GM13976 (cell line): Measurements from ENCODE around the gene CEP104.

Source experiments
- DNase-seq: peaks from one replicate; pipeline ENCODE4 v3.0.0; 2012; ENCODE audit warnings: low spot score
- in situ Hi-C: fragments of 300-500 bp; cut with MboI; formaldehyde crosslinking; loops from one replicate; pipeline ENCODE4 v1.12.0; 2022; ENCODE audit warnings: low sequenced_read_pairs, mixed read lengths, inconsistent platforms; ENCODE audit not compliant: unreplicated experiment
- TF ChIP-seq, protein P1 (sequence below): IDR thresholded peaks from 2 replicates; pipeline ENCODE4 v1.5.1; 2012; ENCODE audit warnings: borderline replicate concordance, mild to moderate bottlenecking; ENCODE audit not compliant: insufficient read depth; ENCODE audit errors: extremely low read depth, missing control alignments, control extremely low read depth

Gene CEP104

DNA sequence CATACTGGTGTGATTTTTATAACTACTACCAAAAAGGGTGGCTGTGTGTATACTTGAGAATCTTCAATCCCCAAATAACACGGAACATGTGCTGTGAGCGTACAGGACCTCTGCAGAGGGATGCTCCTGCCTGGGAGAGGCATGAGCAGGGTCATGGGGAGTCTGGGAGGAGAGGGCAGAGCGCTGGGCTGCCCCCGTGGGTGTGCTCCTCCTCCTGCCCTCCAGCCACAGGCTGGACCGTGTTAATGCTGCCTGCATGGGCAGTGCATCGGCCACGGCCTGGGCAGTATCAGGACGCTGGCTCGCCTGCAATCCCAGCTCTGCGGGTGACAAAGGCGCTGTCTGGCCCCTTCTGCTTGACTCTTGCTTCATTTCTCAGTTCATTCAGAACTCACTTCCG is 6.2 kb downstream of the CEP104 start:
- TF ChIP-seq, protein P1, sequence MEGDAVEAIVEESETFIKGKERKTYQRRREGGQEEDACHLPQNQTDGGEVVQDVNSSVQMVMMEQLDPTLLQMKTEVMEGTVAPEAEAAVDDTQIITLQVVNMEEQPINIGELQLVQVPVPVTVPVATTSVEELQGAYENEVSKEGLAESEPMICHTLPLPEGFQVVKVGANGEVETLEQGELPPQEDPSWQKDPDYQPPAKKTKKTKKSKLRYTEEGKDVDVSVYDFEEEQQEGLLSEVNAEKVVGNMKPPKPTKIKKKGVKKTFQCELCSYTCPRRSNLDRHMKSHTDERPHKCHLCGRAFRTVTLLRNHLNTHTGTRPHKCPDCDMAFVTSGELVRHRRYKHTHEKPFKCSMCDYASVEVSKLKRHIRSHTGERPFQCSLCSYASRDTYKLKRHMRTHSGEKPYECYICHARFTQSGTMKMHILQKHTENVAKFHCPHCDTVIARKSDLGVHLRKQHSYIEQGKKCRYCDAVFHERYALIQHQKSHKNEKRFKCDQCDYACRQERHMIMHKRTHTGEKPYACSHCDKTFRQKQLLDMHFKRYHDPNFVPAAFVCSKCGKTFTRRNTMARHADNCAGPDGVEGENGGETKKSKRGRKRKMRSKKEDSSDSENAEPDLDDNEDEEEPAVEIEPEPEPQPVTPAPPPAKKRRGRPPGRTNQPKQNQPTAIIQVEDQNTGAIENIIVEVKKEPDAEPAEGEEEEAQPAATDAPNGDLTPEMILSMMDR, result no peak
- no peak for DNase-seq
- in situ Hi-C loops, result no loop called here

DNA sequence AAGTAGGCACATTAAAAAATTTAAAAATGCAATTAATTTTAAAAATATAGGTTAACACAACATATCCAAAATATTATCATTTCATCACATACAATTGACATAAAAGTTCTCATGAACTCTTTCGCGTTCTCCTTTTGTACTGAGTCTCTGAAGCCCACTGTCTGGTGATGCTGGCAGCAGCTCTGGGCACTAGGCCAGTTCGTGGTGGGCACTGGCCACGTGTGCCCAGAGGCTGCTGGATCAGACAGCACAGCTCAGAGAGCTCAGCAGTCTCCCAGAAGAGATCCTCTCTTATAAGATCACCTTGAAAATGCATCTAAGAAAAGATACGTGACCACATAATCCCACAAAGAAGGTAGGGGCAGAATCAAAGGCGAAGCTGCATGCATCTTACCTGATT is 9.9 kb downstream of the CEP104 start:
- in situ Hi-C loops, result no loop called here
- DNase-seq, result no peak
- TF ChIP-seq, protein P1, result no peak

DNA sequence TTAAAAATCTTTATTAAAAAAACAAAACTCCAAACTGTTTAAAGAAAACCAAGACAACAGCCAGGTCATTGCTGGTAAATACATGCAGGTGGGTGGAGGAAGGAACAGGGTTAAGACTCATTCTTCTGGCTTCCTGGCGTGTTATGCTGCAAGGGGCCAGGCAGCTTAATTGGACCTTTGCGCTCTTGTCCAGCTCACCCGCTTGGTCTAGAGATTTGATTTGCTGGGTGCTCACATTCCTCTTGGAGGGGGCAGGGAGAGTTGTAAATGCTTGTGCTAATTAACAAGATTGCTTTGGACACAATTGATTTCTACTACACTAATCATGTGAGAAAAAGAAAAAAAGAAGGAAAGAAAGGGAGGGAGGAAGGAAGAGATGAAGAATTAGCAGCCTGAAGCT is 10.5 kb downstream of the CEP104 start:
- TF ChIP-seq, protein P1, result no peak
- DNase-seq, result no peak
- in situ Hi-C loops, result no loop called here

DNA sequence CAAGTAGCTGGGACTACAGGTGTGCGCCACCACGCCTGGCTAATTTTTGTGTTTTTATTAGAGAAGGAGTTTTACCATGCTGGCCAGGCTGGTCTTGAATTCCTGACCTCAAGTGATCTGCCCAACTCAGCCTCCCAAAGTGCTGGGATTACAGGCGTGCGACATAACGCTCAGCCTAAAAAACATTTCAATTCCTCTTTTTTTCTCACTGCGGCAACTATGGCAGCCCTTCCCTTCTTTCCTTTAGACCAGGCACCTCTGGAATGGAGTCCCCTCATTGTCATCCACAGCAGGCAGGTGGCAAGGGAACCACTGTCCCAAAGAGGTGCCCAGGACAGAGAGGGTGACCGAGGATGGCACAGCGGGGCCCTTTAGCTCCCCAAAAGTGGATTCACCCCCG is 14.1 kb downstream of the CEP104 start:
- DNase-seq, result no peak
- in situ Hi-C loops, result no loop called here
- TF ChIP-seq, protein P1, result no peak

DNA sequence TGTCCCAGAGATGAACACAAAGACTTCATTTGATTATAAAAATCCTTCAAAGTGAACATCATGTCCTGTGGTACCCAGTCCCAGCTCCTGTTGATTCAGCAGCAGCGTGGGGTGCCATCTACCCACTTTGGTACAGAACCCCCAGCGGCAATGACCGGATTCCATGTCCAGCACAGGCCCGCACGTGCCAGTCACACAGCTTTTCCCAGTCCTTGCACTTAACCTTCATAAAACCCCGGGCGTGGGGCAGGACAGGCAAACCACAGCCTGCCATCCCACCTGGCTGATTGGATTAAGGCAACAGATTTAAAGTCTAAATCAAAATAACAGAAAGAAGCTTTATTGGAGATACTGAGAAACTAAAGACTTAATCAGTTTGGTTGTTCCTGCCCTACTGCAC is 15.5 kb downstream of the CEP104 start:
- in situ Hi-C loops, result no loop called here
- DNase-seq, result no peak
- TF ChIP-seq, protein P1, result no peak

DNA sequence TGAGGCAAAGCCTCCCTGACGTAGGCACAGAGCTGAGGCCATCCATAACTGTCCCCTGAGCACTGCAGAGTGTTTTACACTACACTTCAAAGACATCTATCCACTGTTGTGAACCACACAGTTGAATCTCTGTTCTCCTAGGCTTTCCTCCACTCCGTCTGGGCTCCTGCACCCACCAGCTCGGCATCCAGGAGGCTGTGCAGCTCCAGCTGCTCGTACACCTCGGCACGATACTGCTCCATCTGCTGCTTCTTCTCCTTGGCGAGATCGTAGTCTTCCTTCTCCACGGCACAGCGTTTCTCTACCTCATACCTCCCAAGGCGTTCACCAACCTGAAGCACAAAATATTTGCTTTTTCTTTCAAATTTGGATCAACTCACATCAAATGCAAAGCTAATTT is 18.2 kb downstream of the CEP104 start:
- TF ChIP-seq, protein P1, result no peak
- DNase-seq, result no peak
- in situ Hi-C loops, result no loop called here

DNA sequence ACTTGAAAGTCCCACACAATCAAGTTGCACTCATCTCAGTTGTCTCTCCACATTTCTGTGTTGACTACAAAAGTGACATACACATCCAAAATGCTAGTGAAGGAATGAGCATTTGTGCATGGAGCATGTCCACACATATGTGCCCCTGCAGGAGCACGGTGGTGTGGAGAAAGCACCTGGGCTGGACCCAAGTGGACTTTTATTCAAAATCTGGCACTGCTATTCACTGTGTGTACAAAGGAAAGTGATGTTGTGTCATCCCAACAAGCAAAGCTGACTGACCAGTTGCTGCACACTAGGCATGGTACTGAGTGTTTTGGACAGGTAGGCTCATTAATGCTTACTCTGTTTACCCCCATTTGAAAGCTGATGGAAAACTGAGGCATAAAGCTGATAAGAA is 19.3 kb downstream of the CEP104 start:
- no peak for DNase-seq
- TF ChIP-seq, protein P1, result no peak
- in situ Hi-C loops, result no loop called here
